SK-N-SH treated with all-trans-retinoic acid at 6 μM for 48 hours (cell line): ENCODE data around the gene CROCC2.

Source experiments
- ARNTL ChIP-seq: fragments of 450-650 bp; formaldehyde crosslinking; IDR thresholded peaks from 2 replicates; pipeline ENCODE4 v1.5.0; 2020; ENCODE audit warnings: low read depth, mild to moderate bottlenecking, moderate library complexity, borderline replicate concordance
- BACH2 ChIP-seq: fragments of 250-450 bp; sonication (Bioruptor Pico); IDR thresholded peaks from 2 replicates; pipeline ENCODE4 v1.9.0; 2021; ENCODE audit warnings: mild to moderate bottlenecking, borderline replicate concordance
- CSDC2 ChIP-seq: fragments of 250-450 bp; sonication (Bioruptor Pico); IDR thresholded peaks from 2 replicates; pipeline ENCODE4 v1.5.0; 2020; ENCODE audit warnings: mild to moderate bottlenecking, moderate library complexity
- PATZ1 ChIP-seq: fragments of 250-450 bp; sonication (Bioruptor Pico); IDR thresholded peaks from 2 replicates; pipeline ENCODE4 v1.8.0; 2020; ENCODE audit warnings: mild to moderate bottlenecking, moderate library complexity, borderline replicate concordance
- PPARA ChIP-seq: fragments of 250-450 bp; sonication (Bioruptor Pico); IDR thresholded peaks from 2 replicates; pipeline ENCODE4 v1.5.0; 2020; ENCODE audit warnings: mild to moderate bottlenecking, borderline replicate concordance
- SNAI2 ChIP-seq: fragments of 250-450 bp; sonication (Bioruptor Pico); IDR thresholded peaks from 2 replicates; pipeline ENCODE4 v1.5.0; 2020; ENCODE audit warnings: mild to moderate bottlenecking, moderate library complexity
- TSHZ2 ChIP-seq: fragments of 250-450 bp; sonication (Bioruptor Pico); IDR thresholded peaks from 2 replicates; pipeline ENCODE4 v1.5.0; 2020; ENCODE audit warnings: mild to moderate bottlenecking, moderate library complexity
- ZC3H10 ChIP-seq: fragments of 250-450 bp; sonication (Bioruptor Pico); IDR thresholded peaks from 2 replicates; pipeline ENCODE4 v1.5.1; 2021; ENCODE audit warnings: mild to moderate bottlenecking, moderate library complexity
- ZFP3 ChIP-seq: fragments of 250-450 bp; sonication (Bioruptor Pico); IDR thresholded peaks from 2 replicates; pipeline ENCODE4 v1.5.0; 2020; ENCODE audit warnings: mild to moderate bottlenecking, moderate library complexity
- ZNF70 ChIP-seq: fragments of 450-650 bp; formaldehyde crosslinking; IDR thresholded peaks from 2 replicates; pipeline ENCODE4 v1.5.0; 2020; ENCODE audit warnings: mild to moderate bottlenecking, moderate library complexity

GRCh38 chr2:241005569-241005968 is 99.4 kb downstream of the CROCC2 start:
- no peak for TF ChIP-seq PATZ1 (CRISPR knock-in tag)
- TF ChIP-seq ARNTL (CRISPR knock-in tag) = no peak
- no peak for TF ChIP-seq ZFP3 (CRISPR knock-in tag)
- no peak for TF ChIP-seq PPARA
- TF ChIP-seq CSDC2 (CRISPR knock-in tag) = no peak
- TF ChIP-seq ZNF70 (CRISPR knock-in tag) = no peak
- TF ChIP-seq SNAI2 (CRISPR knock-in tag) = no peak
- TF ChIP-seq ZC3H10 (CRISPR knock-in tag) = no peak
- TF ChIP-seq TSHZ2 (CRISPR knock-in tag) = no peak
- no peak for TF ChIP-seq BACH2
